Subcutaneous adipose tissue (tissue), 4 donors: ENCODE results near the gene PTPN14. TPM values are rescaled to one million over a fixed set of nuclear protein-coding genes. Genes with fewer than 3 reads are reported as not detected.

Experiments
- CTCF ChIP-seq: fragments of 450-650 bp; IDR thresholded peaks from one replicate; pipeline ENCODE4 v1.5.1; 2016; ENCODE audit warnings: low read depth, mild to moderate bottlenecking, control low read depth, antibody characterized with exemption, moderate library complexity
- total RNA-seq, 4 donors: library from RNA; depleted of rRNA; stranded (reverse); fragments of >200 nt; gene quantifications; one replicate each; pipeline ENCODE4 v1.1.0, GENCODE V29; 2016

Gene PTPN14
- total RNA-seq, 4 donors from 2014 or later = 13.1 to 39.2 (median 30.0) TPM

GRCh38 chr1:214416417-214416816, 135.0 kb downstream of the PTPN14 start:
- no peak for TF ChIP-seq CTCF

- TF ChIP-seq CTCF = no peak
Observed at GRCh38 chr1:214415131-214415530, 136.3 kb downstream of the PTPN14 start.

- no peak for TF ChIP-seq CTCF
Observed at GRCh38 chr1:214414691-214415090, 136.7 kb downstream of the PTPN14 start.

- no peak for TF ChIP-seq CTCF
Observed at GRCh38 chr1:214413315-214413714, 138.1 kb downstream of the PTPN14 start.

- TF ChIP-seq CTCF = no peak
Observed at GRCh38 chr1:214404571-214405213, 146.7 kb downstream of the PTPN14 start.

- TF ChIP-seq CTCF = no peak
Observed at GRCh38 chr1:214404154-214404553, 147.2 kb downstream of the PTPN14 start.

GRCh38 chr1:214403431-214403830, 148.0 kb downstream of the PTPN14 start:
- TF ChIP-seq CTCF = no peak
